Measurements from ENCODE around the gene NPC1L1. TPM values are rescaled to one million over a fixed set of nuclear protein-coding genes. Genes with fewer than 3 reads are reported as not detected.
"Not testable (repeated sequence)": the region's sequence is repeated elsewhere in the genome, so short reads cannot be mapped to it uniquely, and the experiment has no call there.

The NPC1L1 gene
- total and polyA plus RNA-seq, 10 of the 15 experiments (the other 5 are each of a cell fraction or from before 2014, with no cell fraction given), result 0.01 to 0.90 TPM; not detected in 8

DNA sequence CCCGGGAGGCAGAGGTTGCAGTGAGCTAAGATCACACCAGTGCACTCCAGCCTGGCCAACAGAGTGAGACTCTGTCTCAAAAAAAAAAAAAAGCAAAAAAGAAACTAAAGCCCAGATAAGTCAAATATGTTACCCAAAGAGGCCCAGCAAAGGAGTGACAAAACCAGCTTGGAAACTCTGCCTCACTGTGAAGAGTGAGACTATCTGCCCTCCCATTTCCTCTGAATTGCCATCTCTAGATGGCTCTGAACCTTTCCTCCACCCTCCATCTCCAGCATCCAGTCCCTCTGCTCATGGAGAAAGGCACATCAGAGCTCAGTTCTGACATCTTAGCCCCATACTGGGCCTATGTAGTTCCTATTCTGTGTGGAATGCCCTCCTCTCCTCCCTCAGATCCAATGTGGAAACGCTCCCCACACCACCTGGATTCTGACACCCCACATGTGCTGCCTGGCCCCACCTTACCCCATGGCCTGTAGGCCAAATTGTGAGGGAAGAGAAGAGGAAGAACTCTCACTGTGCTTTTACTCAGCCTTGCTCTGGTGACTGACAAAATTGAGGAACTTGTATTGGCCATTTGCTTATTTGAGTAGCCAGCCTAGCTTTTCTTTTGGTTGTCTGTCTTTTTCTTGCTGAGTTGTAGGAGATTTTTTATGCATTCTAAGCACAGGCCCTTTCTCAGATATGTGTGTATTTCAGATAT is 32.7 kb downstream of the NPC1L1 start (continued):
- TF ChIP-seq, protein P1, sequence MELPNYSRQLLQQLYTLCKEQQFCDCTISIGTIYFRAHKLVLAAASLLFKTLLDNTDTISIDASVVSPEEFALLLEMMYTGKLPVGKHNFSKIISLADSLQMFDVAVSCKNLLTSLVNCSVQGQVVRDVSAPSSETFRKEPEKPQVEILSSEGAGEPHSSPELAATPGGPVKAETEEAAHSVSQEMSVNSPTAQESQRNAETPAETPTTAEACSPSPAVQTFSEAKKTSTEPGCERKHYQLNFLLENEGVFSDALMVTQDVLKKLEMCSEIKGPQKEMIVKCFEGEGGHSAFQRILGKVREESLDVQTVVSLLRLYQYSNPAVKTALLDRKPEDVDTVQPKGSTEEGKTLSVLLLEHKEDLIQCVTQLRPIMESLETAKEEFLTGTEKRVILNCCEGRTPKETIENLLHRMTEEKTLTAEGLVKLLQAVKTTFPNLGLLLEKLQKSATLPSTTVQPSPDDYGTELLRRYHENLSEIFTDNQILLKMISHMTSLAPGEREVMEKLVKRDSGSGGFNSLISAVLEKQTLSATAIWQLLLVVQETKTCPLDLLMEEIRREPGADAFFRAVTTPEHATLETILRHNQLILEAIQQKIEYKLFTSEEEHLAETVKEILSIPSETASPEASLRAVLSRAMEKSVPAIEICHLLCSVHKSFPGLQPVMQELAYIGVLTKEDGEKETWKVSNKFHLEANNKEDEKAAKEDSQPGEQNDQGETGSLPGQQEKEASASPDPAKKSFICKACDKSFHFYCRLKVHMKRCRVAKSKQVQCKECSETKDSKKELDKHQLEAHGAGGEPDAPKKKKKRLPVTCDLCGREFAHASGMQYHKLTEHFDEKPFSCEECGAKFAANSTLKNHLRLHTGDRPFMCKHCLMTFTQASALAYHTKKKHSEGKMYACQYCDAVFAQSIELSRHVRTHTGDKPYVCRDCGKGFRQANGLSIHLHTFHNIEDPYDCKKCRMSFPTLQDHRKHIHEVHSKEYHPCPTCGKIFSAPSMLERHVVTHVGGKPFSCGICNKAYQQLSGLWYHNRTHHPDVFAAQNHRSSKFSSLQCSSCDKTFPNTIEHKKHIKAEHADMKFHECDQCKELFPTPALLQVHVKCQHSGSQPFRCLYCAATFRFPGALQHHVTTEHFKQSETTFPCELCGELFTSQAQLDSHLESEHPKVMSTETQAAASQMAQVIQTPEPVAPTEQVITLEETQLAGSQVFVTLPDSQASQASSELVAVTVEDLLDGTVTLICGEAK (IDR thresholded peaks at IDR 0.05; ENCODE audit: borderline replicate concordance), result no peak
- TF ChIP-seq MYC (IDR thresholded peaks at IDR 0.05; ENCODE audit: insufficient read depth, insufficient read length, insufficient replicate concordance, low read length, severe bottlenecking) (no peak), TBL1XR1 (IDR thresholded peaks at IDR 0.05; ENCODE audit: low read depth, low read length) (no peak)
- TF ChIP-seq, protein P2, sequence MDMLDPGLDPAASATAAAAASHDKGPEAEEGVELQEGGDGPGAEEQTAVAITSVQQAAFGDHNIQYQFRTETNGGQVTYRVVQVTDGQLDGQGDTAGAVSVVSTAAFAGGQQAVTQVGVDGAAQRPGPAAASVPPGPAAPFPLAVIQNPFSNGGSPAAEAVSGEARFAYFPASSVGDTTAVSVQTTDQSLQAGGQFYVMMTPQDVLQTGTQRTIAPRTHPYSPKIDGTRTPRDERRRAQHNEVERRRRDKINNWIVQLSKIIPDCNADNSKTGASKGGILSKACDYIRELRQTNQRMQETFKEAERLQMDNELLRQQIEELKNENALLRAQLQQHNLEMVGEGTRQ (IDR thresholded peaks at IDR 0.05; ENCODE audit: borderline replicate concordance, low read depth, low read length), result no peak

DNA sequence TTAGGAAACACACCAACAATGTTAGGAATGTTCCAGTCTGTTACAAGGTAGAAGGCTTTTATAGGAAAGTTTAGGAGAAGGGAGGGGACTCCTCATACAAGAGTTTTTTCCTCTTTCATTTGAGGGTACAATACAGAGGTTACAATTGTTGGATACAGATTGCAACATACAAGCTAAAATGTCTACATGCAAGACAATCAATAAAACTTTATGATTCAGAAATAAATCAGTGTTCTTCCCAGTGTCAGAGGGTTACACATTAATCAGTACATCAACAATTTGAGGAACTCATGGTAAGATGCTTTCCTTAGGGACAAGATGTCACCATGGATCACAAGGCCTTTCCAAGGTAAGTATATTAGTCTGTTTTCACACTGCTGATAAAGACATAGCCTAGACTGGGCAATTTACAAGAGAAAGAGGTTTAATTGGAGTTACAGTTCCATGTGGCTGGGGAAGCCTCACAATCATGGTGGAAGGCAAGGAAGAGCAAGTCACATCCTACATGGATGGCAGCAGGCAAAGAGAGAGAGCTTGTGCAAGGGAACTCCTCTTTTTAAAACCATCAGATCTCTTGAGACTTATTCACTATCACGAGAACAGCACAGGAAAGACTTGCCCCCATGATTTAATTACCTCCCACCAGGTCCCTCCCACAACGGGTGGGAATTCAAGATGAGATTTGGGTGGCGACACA is 34.4 kb downstream of the NPC1L1 start:
- H3K9ac ChIP-seq (ENCODE audit: control insufficient read depth, insufficient read depth, low read length); H3K4me2 ChIP-seq (ENCODE audit: control insufficient read depth, insufficient read depth); H3K9me3 ChIP-seq (replicated peaks; ENCODE audit: control insufficient read depth, insufficient read depth, low read length); ATAC-seq; H3K4me3 ChIP-seq; CTCF ChIA-PET; H3K79me2 ChIP-seq (ENCODE audit: control insufficient read depth, insufficient read depth, low read length); DNase-seq (ENCODE audit: low read depth, low spot score); BruUV-seq (replicated peaks); H3K36me3 ChIP-seq (ENCODE audit: control insufficient read depth in 2 of 2, insufficient read depth in 2 of 2, low read length in 1 of 2); H3K27me3 ChIP-seq (replicated peaks in 1 of 2; ENCODE audit: control insufficient read depth in 2 of 2, insufficient read depth in 2 of 2, low read length in 1 of 2); in situ Hi-C loops (cut with MboI); H3K27ac ChIP-seq (ENCODE audit: control insufficient read depth, insufficient read depth); H4K20me1 ChIP-seq (ENCODE audit: control insufficient read depth, insufficient read depth); H3K4me1 ChIP-seq (ENCODE audit: control insufficient read depth, insufficient read depth, low read length); FAIRE-seq; H2AFZ ChIP-seq (ENCODE audit: control insufficient read depth, low read depth, low read length); RAD21 ChIA-PET (ENCODE audit: unreplicated experiment); POLR2A ChIA-PET; intact Hi-C loops (cut with micrococcal nuclease; ENCODE audit: unreplicated experiment): not testable (repeated sequence)
- 13% methylated on average over 3 of the region's 3 CpGs for WGBS (ENCODE audit: insufficient coverage, insufficient replicate concordance, low lambda C conversion rate, missing lambda C conversion rate)
- SMC1A ChIA-PET (ENCODE audit: uncharacterized antibody, unreplicated experiment), result interaction anchor here (0.8 kb wide), 1 partner anchor 148 kb away, joined by 3 read pairs; no protein-coding TSS in a partner anchor
